Muscle layer of colon (tissue), 2 donors: ENCODE measurements around the gene TNFRSF13B.
"Not testable (repeated sequence)": the region's sequence is repeated elsewhere in the genome, so short reads cannot be mapped to it uniquely, and the experiment has no call there.

Experiments used
- H3K27ac ChIP-seq: one replicate; pipeline ENCODE4 v1.7.0; 2013; ENCODE audit warnings: low read depth, mild to moderate bottlenecking, low read length, moderate library complexity
- H3K27me3 ChIP-seq, 2 donors: one replicate each; pipeline ENCODE4 v1.7.0; 2013; ENCODE audit warnings: low read length in 2 of 2, mild to moderate bottlenecking in 2 of 2; ENCODE audit not compliant: insufficient read depth in 2 of 2, control insufficient read depth in 1 of 2
- H3K36me3 ChIP-seq: one replicate; pipeline ENCODE4 v1.7.0; 2013; ENCODE audit warnings: mild to moderate bottlenecking, low read length; ENCODE audit not compliant: insufficient read depth
- H3K4me1 ChIP-seq: one replicate; pipeline ENCODE4 v1.7.0; 2013; ENCODE audit warnings: mild to moderate bottlenecking, low read length; ENCODE audit not compliant: insufficient read depth
- H3K4me3 ChIP-seq, 2 donors: one replicate each; pipeline ENCODE4 v1.7.0; 2013; ENCODE audit warnings: low read length in 2 of 2, low read depth in 1 of 2, mild to moderate bottlenecking in 1 of 2, moderate library complexity in 1 of 2
- H3K9ac ChIP-seq: one replicate; pipeline ENCODE4 v1.7.0; 2013; ENCODE audit warnings: low read length
- H3K9me3 ChIP-seq: one replicate; pipeline ENCODE4 v1.7.0; 2013; ENCODE audit warnings: mild to moderate bottlenecking, low read length
- donor health status: abdominal sarcoma.
- donor health status: Adenocarcinoma of cecum.

Gene TNFRSF13B

GRCh38 chr17:16976725-16977550, 5.0 kb upstream of the TNFRSF13B start:
- Histone ChIP-seq H3K4me3 (no peak overlapping the region), H3K27ac (no peak overlapping the region), H3K4me1 (no peaks in the 10 kb centered on the region)

GRCh38 chr17:16975744-16976625, 4.1 kb upstream of the TNFRSF13B start:
- no peak overlapping the region for H3K27ac ChIP-seq
- H3K9me3 ChIP-seq = no peaks in the 10 kb centered on the region
- H3K9ac ChIP-seq = no peak overlapping the region
- H3K27me3 ChIP-seq = no peaks in the 10 kb centered on the region
- no peaks in the 10 kb centered on the region for H3K36me3 ChIP-seq
- H3K4me3 ChIP-seq = no peak overlapping the region
- H3K4me1 ChIP-seq = no peaks in the 10 kb centered on the region

More at GRCh38 chr17:16976725-16977550, 5.0 kb upstream of the TNFRSF13B start:
- Histone ChIP-seq H3K9ac (no peak overlapping the region), H3K27me3 (no peaks in the 10 kb centered on the region), H3K36me3 (no peaks in the 10 kb centered on the region), H3K9me3 (no peaks in the 10 kb centered on the region)

GRCh38 chr17:16975277-16975651, 3.3 kb upstream of the TNFRSF13B start:
- Histone ChIP-seq H3K9me3 (no peaks in the 10 kb centered on the region), H3K27me3 (no peaks in the 10 kb centered on the region), H3K27ac (no peak overlapping the region), H3K4me1 (no peaks in the 10 kb centered on the region), H3K9ac (no peak overlapping the region), H3K4me3 (no peak overlapping the region), H3K36me3 (no peaks in the 10 kb centered on the region)

DNA sequence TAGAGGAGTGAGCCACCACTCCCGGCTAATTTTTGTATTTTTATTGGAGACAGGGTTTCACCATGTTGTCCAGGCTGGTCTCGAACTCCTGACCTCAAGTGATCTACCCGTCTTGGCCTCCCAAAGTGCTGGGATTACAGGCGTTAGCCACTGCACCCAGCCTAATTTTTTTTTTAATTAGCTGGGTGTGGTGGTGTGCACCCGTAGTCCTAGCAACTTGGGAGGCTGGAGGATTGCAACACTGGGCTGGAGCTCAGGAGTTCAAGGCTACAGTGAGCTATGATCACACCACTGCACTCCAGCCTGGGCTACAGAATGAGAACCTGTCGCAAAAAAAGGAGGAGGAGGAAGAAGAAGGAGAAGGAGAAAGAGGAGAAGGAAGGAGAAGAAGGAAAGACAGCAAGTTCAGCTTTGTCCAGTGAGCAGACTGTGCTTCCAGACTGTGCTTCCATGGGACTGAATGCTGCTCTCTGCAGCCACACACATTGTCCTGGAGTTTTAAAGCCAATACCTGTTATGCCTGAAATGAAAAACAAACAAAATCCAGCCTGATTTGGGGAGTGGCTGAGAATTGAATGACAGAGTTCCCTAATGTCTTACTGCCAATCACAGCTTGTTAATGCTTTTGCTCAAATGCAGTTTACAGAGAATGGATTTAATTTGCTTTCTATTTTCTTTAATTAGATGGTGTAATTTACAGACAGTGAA, 2.8 kb upstream of the TNFRSF13B start:
- Histone ChIP-seq H3K27me3 (no peaks in the 10 kb centered on the region), H3K4me1 (no peaks in the 10 kb centered on the region), H3K36me3 (no peaks in the 10 kb centered on the region), H3K27ac (no peak overlapping the region), H3K4me3 (no peak overlapping the region), H3K9me3 (no peaks in the 10 kb centered on the region), H3K9ac (no peak overlapping the region)

GRCh38 chr17:16973760-16974540, 2.0 kb upstream of the TNFRSF13B start:
- Histone ChIP-seq H3K9ac (no peak overlapping the region), H3K27me3 (no peaks in the 10 kb centered on the region), H3K27ac (no peak overlapping the region), H3K4me1 (no peaks in the 10 kb centered on the region), H3K36me3 (no peaks in the 10 kb centered on the region), H3K9me3 (no peaks in the 10 kb centered on the region), H3K4me3 (no peak overlapping the region)

DNA sequence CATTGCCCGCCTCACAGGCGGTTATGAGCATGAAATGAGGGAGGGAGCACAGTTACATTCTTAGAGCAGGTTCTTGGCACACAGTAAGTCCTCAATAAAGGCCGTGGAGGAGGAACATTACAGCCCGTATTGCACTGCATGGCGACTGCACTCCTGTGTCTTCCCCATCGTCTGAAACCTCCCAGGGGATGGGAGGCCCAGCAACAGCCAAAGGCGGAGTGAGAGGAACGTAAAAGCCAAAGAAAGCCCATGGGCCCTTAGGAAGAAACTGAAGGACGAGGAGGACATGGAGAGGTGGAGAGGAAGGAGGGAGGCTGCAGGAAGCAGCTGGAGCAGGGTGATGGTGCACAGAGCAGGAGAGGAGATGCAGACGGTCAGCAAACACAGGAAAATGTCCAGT, 1.1 kb upstream of the TNFRSF13B start:
- H3K4me1 ChIP-seq, H3K36me3 ChIP-seq, H3K9ac ChIP-seq, H3K9me3 ChIP-seq, H3K27me3 ChIP-seq, H3K4me3 ChIP-seq, H3K27ac ChIP-seq: not testable (repeated sequence)

DNA sequence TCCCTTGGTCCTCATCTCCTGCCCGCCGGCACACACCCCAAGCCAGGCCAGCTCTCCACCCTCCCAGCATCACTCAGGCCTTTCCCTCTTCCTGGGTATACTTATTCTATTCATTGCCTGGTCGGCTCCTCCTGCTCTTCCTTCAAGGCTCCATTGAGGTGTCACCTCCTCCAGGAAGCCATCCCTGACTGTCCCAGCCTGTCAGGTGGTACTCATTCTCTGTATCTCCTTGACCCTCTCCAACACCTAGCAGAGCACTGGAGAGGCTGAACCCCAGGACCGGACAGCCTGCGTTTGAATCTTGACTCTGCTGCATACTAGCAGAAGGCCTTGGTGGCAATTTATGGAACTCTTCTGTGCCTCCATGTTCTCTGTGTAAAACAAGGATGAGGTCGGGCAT, 428 bp upstream of the TNFRSF13B start:
- no peak overlapping the region for H3K27ac ChIP-seq
- H3K9ac ChIP-seq = no peak overlapping the region
- H3K36me3 ChIP-seq = no peaks in the 10 kb centered on the region
- H3K4me1 ChIP-seq = no peaks in the 10 kb centered on the region
- no peaks in the 10 kb centered on the region for H3K27me3 ChIP-seq
- H3K9me3 ChIP-seq = no peaks in the 10 kb centered on the region
- no peak overlapping the region for H3K4me3 ChIP-seq

DNA sequence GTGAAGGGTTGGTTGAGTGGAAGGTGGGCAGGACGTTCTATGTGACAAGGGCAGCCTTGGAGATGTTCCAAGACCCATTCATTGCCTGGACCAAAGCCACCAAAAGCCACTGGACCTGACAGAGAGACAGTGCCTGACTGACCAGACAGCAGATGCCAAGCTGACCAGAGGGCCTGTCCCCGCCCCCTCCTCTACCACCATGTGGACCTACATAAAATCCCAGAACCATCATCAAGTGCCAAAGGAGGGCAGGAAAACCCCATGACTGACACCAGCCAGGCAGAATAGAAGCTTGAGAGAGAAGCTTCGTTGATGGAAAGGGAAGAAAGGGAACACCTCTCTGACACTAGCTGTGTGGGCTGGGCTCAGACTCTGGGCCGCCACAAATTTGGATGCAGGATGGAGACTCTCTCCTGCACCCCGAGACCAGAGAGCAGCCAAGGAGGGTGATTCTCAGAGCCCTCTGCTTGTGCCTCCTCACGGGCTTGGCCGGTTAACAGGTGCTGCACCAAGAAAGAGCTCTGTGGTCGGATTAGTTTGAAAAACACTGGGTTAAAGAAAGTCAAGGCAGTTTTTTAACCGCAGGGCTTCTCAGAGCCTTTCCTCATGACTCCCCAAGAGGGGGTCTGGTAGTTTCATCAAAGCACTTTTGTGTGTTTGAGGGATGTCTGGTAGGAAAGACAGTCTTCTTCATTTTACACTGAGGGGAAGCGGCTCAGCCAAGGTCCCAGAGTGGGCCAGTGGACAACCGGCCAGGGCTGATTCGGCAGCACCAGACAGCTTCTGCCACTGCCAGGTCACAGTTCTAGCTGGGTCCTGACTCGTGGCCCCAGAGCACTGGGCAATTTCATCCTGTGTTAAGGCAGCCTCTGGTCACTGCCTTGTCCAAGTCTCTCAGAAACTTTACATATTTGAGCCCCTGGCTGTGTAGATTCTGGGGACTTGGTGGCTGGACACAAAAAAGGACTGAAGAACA, 1.7 kb downstream of the TNFRSF13B start:
- Histone ChIP-seq H3K4me3 (no peak overlapping the region), H3K27ac (no peak overlapping the region), H3K36me3 (no peaks in the 10 kb centered on the region), H3K27me3 (peaks cover 0 to 3% of the 10 kb centered on the region in 2 donors), H3K4me1 (no peaks in the 10 kb centered on the region), H3K9me3 (no peaks in the 10 kb centered on the region), H3K9ac (no peak overlapping the region)

DNA sequence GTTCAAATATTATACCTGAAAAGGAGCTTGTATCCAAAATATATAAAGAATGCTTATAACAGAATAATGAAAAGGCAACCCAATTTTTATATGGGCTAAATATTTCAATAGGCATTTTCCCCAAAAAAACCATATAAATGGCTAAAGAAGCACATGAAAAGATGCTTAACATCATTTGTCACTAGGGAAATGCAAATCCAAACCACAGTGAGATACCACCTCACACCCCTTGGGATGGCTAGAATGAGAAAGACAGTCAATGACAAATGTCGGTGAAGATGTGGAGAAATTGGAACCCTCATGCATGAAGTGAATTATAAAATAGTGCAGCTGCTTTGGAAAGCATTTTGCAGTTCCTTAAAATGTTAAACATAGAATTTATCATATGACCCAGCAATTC, 3.1 kb downstream of the TNFRSF13B start:
- no peak overlapping the region for H3K27ac ChIP-seq
- H3K27me3 ChIP-seq = peaks cover 0 to 4% of the 10 kb centered on the region in 2 donors
- H3K4me3 ChIP-seq = no peak overlapping the region
- H3K9me3 ChIP-seq = no peaks in the 10 kb centered on the region
- H3K4me1 ChIP-seq = no peaks in the 10 kb centered on the region
- H3K36me3 ChIP-seq = no peaks in the 10 kb centered on the region
- H3K9ac ChIP-seq = no peak overlapping the region

DNA sequence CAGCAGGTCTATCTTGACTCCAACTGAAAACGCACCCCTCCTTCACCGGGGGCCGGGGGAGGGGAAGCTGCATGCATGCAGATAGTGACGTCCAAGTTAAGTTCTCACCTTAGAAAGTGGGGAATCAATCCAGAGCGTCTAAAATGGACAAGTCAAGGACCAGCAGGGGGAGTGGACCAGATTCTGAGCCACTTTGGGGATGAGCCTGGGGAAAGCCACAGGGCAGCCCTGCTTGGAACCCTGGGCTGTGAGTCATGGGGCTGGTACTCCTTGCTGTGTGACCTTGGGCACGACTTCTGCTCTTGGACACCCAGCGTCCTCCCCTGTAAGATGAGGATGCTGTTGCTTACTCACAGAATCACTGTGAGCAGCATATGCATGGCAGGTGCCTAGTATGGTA, 9.1 kb downstream of the TNFRSF13B start:
- H3K4me1 ChIP-seq = no peaks in the 10 kb centered on the region
- H3K27ac ChIP-seq = no peak overlapping the region
- H3K9me3 ChIP-seq = no peaks in the 10 kb centered on the region
- no peaks in the 10 kb centered on the region for H3K36me3 ChIP-seq
- no peak overlapping the region for H3K9ac ChIP-seq
- H3K4me3 ChIP-seq = no peak overlapping the region
- peaks cover 0 to 4% of the 10 kb centered on the region in 2 donors for H3K27me3 ChIP-seq
